Measurements from ENCODE around the gene METTL1. TPM values are rescaled to one million over a fixed set of nuclear protein-coding genes. Genes with fewer than 3 reads are reported as not detected.

The METTL1 gene
- total and polyA plus RNA-seq, 9 of the 15 experiments (the other 6 are each of a cell fraction or from before 2014, with no cell fraction given): 12.6 to 65.9 (median 39.2) TPM

DNA sequence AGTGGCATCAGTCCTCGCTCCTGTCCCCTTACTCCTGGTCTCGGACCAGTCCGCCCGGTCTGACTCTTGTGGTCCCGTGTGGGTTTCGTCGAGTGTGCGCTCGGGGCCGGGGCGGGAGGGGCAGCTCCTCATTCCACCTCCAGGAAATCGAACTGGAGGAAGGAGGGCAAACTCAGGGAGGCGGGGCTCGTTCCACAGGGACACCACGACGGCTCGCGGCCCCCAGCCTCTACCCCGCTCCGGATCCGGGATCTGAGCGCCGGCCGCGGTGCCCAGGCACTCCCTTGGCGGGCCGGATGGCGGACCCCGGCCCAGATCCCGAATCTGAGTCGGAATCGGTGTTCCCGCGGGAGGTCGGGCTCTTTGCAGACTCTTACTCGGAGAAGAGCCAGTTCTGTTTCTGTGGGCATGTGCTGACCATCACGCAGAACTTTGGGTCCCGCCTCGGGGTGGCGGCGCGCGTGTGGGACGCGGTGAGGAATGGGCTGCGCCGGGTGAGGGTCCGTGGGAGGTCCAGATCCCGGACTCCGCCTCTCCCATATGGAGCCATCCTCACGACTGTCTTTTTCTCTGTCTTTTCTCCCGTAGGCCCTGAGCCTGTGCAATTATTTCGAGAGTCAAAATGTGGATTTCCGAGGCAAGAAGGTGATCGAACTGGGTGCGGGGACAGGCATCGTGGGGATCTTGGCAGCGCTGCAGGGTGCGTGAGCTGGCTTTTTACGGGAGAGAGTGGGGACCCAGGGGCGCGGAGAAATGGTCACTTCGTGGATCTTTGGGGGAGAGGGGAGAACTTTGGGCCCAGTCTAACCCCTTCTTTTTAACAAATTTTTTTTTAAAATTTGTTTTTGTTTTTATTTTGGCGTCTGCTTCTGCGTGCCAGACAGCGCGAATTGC lies 771 bp upstream of the METTL1 start, which contains the start of gene EEF1AKMT3 (continued):
- TF ChIP-seq KHSRP (IDR thresholded peaks at IDR 0.05) (no peak), MAZ (CRISPR knock-in tag; conservative IDR thresholded peaks at IDR 0.05 in 1 of 2, IDR thresholded peaks at IDR 0.05 in 1 of 2) (peak; percentile 33 to 85; a peak in 2 of 4 replicates), U2AF1 (optimal IDR thresholded peaks at IDR 0.05; ENCODE audit: low read depth, low read length) (peak; percentile 32), ZC3H11A (IDR thresholded peaks at IDR 0.05; ENCODE audit: low read depth, low read length) (no peak), HDAC2 (IDR thresholded peaks at IDR 0.05) (no peak), MYNN (IDR thresholded peaks at IDR 0.05) (no peak), MYNN (CRISPR knock-in tag; IDR thresholded peaks at IDR 0.05) (no peak), TEAD4 (IDR thresholded peaks at IDR 0.05; ENCODE audit: low read length) (no peak), TEAD4 (CRISPR knock-in tag; IDR thresholded peaks at IDR 0.05; ENCODE audit: borderline replicate concordance) (no peak), ZNF347 (CRISPR knock-in tag; IDR thresholded peaks at IDR 0.05; ENCODE audit: low read depth) (no peak), HDAC6 (IDR thresholded peaks at IDR 0.05; ENCODE audit: low read depth, low read length) (no peak)
- TF ChIP-seq, protein P1, sequence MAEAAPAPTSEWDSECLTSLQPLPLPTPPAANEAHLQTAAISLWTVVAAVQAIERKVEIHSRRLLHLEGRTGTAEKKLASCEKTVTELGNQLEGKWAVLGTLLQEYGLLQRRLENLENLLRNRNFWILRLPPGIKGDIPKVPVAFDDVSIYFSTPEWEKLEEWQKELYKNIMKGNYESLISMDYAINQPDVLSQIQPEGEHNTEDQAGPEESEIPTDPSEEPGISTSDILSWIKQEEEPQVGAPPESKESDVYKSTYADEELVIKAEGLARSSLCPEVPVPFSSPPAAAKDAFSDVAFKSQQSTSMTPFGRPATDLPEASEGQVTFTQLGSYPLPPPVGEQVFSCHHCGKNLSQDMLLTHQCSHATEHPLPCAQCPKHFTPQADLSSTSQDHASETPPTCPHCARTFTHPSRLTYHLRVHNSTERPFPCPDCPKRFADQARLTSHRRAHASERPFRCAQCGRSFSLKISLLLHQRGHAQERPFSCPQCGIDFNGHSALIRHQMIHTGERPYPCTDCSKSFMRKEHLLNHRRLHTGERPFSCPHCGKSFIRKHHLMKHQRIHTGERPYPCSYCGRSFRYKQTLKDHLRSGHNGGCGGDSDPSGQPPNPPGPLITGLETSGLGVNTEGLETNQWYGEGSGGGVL (CRISPR knock-in tag; IDR thresholded peaks at IDR 0.05): no peak
- TF ChIP-seq, protein P2, sequence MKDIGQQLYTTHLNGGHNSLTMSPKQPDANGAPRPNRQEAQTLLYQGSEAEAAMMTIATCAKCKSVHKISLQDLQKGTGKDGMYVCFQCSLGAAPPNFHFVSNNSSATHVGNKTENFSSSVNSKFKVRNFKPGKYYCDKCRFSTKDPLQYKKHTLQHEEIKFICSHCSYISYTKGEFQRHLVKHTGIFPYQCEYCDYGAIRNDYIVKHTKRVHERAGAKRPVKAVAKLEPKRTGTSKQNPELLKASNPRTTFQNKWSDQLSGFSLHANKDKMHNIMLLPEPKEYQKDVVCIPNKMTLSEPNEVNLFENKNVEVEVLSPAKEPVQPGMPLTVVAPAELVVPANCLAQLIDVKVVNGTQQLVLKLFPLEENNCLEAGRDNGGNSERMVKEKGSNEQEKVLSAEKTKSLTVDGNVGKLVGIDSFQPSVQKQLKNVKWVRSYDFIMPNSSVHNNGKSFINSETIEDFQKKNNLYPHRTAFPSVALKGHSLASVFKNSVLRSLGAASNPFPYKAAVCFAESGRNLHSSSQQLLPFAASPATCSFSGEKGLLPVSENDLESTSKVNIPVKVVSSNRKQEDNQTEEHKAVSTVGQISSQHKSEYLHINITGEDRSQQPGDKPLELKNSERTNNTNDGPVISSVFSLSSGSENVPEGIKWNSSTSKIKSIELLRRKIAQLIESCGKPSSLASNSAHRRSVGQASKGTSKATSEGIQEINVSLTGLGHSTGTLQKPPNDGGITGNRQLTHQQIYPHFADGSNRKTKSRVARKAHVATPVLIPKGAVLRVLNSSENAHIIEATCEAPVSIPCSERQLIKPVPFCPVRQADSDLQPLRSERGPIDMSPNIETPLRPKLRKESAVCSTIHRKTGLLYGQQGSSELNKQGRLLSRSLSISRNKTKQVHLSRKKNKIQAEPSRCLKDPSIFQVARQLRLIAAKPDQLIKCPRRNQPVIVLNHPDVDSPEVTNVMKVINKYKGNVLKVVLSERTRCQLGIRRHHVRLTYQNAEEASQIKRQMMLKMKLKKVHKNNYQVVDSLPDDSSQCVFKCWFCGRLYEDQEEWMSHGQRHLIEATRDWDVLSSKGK (CRISPR knock-in tag; IDR thresholded peaks at IDR 0.05): no peak
- TF ChIP-seq, protein P3, sequence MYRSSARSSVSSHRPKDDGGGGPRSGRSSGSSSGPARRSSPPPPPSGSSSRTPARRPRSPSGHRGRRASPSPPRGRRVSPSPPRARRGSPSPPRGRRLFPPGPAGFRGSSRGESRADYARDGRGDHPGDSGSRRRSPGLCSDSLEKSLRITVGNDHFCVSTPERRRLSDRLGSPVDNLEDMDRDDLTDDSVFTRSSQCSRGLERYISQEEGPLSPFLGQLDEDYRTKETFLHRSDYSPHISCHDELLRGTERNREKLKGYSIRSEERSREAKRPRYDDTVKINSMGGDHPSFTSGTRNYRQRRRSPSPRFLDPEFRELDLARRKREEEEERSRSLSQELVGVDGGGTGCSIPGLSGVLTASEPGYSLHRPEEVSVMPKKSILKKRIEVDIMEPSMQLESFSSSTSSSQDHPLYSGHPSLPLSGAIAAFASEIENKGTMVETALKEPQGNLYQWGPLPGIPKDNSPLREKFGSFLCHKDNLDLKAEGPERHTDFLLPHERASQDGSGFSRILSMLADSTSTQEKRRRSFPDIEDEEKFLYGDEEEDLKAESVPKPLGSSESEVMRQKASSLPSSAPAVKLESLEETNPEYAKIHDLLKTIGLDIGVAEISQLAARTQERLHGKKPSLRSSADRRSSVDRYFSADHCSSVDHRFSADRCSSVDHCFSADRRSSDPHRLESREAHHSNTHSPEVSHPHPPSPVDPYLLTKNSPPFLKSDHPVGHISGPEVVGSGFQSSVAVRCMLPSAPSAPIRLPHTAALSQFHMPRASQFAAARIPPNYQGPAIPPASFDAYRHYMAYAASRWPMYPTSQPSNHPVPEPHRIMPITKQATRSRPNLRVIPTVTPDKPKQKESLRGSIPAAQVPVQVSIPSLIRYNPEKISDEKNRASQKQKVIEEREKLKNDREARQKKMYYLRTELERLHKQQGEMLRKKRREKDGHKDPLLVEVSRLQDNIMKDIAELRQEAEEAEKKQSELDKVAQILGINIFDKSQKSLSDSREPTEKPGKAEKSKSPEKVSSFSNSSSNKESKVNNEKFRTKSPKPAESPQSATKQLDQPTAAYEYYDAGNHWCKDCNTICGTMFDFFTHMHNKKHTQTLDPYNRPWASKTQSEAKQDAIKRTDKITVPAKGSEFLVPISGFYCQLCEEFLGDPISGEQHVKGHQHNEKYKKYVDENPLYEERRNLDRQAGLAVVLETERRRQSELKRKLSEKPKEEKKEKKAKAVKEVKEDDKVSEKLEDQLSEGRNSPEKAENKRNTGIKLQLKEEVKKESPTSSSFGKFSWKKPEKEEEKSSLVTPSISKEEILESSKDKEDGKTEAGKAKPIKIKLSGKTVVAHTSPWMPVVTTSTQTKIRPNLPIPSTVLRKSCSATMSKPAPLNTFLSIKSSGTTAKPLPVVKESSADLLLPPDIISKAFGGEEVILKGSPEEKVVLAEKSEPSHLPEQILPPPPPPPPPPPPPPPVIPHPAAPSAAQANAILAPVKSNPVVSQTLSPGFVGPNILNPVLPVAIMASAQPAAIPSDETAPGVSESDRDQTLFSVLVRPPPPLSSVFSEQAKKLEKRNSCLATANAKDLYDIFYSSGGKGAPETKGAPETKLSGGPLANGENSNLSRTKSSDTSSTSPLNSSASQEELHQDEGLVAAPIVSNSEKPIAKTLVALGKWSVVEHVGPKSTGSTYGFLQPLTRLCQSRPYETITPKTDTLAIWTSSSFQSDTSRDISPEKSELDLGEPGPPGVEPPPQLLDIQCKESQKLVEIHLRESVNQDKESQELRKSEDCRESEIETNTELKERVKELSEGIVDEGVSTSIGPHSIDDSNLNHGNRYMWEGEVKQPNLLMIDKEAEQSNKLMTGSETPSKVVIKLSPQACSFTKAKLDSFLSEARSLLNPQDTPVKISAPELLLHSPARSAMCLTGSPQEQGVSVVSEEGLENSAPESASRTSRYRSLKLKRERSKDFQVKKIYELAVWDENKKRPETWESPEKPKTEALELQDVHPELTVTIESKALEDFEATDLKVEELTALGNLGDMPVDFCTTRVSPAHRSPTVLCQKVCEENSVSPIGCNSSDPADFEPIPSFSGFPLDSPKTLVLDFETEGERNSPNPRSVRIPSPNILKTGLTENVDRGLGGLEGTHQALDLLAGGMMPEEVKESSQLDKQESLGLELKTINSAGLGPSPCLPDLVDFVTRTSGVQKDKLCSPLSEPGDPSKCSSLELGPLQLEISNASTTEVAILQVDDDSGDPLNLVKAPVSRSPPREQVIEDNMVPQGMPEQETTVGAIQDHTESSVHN (IDR thresholded peaks at IDR 0.05; ENCODE audit: borderline replicate concordance in 1 of 2, low read depth in 1 of 2): no peak

All from K562 (cell line).